Stimulated activated CD8-positive, alpha-beta memory T cell treated with anti-CD3 and anti-CD28 coated beads, Interleukin-7, amount 100 ng/mL, for 1 hour (primary cell): ENCODE data around the gene ENOX2.
"Not testable (repeated sequence)": the region's sequence is repeated elsewhere in the genome, so short reads cannot be mapped to it uniquely, and the experiment has no call there.

Experiments
- DNase-seq, 2 donors: peaks; one replicate each; pipeline ENCODE4 v3.0.0-alpha.2; 2020; ENCODE audit warnings: low read depth in 2 of 2

The ENOX2 gene

DNA sequence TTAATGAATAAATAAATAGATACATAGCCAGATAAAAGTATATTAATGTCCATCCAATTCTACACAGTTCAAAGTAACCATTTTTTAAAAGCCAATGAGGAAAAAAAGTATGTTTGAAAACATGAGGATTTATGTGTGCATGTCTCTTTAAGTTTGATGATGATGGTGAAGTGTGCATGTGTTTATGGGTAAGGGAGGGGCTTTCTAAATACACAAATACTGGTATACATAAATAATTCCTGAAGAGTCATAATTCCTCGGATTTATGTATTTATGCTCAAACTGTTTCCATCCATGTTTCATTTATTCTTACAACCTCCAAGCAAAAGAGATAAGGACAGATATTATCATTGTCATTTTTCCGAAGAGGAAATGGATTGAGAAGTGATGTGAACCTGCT is 75.4 kb downstream of the ENOX2 start:
- DNase-seq = no peak

DNA sequence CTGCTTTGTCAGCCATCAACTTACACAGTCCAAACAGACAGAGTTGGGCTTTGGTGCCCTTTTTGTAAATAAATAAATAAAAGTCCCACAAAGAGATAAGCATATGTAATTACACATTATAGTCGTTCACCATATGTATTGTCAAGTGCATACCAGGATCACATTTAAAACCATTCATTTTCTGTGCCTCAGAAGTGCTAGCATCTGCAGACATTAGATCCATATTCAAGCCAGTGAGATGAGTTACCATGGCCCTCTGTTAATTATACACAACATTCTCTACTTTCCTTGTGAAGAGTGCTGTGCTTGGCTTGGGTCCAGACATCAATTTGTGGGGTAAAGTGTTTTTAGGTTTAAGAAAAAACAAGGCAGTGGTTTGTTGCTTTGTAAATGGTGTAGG is 76.8 kb downstream of the ENOX2 start:
- no peak for DNase-seq

GRCh38 chrX:130825525-130825924 is 77.5 kb downstream of the ENOX2 start:
- DNase-seq = no peak

DNA sequence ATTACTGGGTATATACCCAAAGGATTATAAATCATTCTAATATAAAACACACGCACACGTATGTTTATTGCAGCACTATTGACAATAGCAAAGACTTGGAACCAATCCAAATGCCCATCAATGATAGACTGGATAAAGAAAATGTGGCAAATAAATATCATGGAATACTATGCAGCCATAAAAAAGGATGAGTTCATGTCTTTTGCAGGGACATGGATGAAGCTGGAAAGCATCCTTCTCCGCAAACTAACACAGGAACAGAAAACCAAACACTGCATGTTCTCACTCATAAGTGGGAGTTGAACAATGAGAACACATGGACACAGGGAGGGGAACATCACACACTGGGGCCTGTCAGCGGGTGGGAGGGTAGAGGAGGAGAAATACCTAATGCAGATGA is 83.6 kb downstream of the ENOX2 start:
- DNase-seq = not testable (repeated sequence)

GRCh38 chrX:130813932-130814331 is 89.1 kb downstream of the ENOX2 start:
- not testable (repeated sequence) for DNase-seq

GRCh38 chrX:130810561-130810960 is 92.4 kb downstream of the ENOX2 start:
- no peak for DNase-seq

DNA sequence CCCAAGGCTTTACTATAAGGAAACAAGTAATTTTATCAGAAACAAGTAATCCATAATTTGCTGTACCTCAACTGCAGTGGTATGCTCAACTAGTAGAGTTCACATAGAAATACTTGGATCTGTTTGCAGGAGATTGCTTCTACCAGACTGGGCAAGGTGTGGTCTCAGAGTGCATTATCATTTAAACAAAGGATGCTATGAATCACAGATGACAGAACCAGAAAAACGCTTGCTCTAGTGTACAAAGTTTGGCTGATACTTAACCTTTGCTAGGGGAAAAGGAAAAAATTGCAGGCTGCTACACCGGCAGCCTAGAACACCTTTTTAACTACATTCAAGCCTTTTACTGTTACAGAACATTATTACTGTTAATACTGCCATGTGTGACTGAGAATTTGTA is 97.1 kb downstream of the ENOX2 start:
- DNase-seq = no peak

- no peak for DNase-seq
Observed at GRCh38 chrX:130803537-130803936, 99.5 kb downstream of the ENOX2 start.

DNA sequence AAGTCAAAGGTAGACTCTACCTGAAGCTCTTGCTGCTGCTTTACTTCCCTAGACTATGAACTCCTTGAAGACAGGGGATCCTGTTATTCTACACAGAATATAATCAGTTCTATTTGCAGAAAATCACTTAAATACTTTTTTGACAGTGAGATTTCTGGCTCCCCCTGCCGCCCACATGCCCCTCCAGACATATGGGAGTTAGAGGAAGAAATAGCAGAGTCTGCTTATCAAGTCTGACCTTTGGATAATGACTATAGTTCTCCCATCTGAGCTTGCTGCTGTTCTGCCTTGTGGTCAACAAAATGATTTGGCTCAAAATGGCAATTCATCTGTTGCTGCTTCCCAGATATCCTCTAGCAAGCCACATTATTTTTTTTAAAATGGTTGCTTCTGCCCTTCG is 101.1 kb downstream of the ENOX2 start:
- DNase-seq = no peak

- DNase-seq = no peak
Observed at GRCh38 chrX:130799393-130799792, 103.6 kb downstream of the ENOX2 start.

DNA sequence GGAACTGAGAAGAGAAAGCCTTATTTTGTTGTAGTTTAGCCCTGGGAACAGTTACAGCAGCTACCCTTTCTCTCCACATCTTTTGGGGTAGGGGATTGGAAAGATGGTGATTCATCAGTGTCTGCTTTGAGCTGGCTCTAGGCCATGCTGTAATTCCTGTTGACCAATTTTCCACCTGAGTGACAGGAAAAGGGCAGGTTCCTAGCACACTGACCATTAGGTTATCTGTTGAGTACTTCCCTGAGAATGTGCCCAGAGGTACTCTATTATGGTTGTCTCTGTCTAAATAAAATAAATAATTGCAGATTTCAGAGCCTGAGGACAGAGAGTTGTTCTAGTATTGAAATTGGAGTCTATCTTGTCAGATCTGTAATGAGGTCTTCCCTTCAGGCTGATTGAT is 109.0 kb downstream of the ENOX2 start:
- no peak for DNase-seq

DNA sequence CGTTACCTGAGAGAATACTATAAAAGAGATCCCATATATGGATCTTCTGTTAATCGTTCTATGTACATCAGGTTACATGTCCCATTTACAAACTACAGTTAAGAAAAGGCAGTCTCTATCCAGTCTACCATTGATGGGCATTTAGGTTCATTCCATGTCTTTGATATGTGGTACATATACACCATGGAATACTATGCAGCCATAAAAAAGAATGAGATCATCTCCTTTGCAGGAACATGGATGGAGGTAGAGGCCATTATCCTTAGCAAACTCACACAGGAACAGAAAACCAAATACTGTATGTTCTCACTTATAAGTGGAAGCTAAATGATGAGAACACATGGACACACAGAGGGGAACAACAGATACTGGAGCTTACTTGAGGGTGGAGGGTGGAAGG is 111.1 kb downstream of the ENOX2 start:
- not testable (repeated sequence) for DNase-seq

DNA sequence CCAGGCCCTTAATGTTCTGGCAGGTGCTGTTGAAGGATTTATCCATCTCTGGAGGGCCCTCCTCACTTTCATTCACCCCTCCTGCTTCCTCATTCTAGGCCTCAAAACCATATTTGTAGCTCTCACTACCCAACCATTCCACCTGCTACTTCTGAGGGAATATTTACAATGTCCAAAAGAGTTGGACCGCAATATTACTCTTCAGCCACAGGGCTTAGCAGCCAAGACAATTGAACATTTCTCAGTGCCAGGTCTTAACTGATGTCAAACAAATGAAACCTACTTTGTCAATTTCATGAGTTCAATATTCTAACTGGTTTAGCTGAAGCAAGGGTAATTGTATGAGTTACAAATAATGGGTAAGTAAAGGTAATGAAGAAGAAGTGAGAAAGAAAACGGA is 113.2 kb downstream of the ENOX2 start:
- no peak for DNase-seq

- DNase-seq = no peak
Observed at GRCh38 chrX:130788786-130789581, 114.0 kb downstream of the ENOX2 start.

- DNase-seq = no peak
Observed at GRCh38 chrX:130786030-130786429, 117.0 kb downstream of the ENOX2 start.

DNA sequence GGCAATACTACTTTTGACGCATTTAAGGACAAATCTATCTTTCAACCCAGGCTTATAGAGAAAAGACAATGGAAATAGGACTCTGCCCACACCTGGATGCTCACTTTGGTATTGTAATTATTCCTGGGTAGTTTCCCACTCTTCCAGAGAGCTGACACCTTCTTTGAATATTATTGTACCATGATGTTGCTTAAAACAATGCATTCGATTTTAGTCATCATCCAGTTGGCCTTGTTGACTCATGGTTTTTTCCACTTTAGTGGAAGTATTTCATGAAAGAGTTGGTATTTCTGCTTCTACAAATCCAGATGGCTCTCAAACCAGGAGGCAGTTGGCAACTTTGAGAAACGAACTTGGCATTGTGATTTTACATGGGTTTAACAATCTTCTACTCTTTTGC is 124.2 kb downstream of the ENOX2 start:
- DNase-seq = no peak

GRCh38 chrX:130775849-130776248 is 127.2 kb downstream of the ENOX2 start:
- DNase-seq = no peak

- DNase-seq = no peak
Observed at GRCh38 chrX:130772776-130773143, 130.2 kb downstream of the ENOX2 start.

DNA sequence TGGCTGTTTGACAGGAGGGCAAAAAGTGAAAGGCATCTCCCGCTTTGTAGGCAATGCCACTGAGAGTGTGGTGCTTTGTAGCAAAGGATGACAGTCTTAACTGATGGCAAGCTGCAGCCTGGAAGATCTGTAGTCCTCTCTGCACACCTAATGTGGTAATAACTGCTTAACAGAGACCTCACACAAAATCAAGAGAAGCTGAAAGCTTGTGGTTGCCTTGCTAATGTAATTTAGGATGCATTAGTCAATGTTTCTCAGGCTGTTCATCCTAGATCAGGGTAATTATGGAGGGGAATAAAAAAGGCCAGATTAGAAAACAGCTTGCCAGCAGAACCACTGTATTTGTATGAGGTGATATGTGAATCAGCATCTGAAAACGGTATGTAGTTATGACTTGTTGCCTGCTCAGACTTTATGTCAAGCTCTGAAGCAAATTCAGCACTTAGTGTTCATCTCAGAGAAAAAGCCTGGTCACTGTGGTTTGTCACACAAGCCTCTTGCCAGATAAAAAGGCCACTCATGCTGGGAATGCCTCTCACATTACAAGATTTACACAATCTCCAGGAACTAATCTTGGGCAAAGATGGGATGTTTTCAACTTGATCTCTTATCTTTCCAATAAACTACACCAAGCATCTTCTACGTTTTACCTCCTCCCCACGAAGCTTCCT is 130.8 kb downstream of the ENOX2 start:
- no peak for DNase-seq

- no peak for DNase-seq
Observed at GRCh38 chrX:130771648-130772047, 131.4 kb downstream of the ENOX2 start.

DNA sequence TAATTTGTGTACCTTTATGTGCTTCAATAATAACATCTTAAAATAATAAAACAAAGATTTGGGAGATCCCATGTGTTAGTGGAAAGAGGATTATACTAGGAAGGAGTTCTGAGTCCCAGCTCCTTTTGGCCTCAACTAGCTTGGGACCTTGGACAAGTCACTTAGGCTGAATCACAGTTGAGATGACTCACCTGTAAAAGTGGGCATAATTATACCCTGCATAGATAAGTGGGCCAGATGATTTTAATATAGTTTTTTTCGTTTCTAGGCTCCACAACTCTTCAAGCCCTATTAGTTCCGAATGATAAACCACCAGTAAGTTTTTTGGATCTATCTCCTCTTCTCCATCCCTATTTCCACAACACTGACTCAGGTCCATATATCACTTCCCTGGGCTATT is 131.8 kb downstream of the ENOX2 start:
- no peak for DNase-seq

GRCh38 chrX:130770615-130771014 is 132.4 kb downstream of the ENOX2 start:
- no peak for DNase-seq

GRCh38 chrX:130769835-130770234 is 133.2 kb downstream of the ENOX2 start:
- DNase-seq = no peak

GRCh38 chrX:130758072-130758471 is 144.9 kb downstream of the ENOX2 start:
- no peak for DNase-seq
